Progenitor cell of endocrine pancreas (in vitro differentiated cells): ENCODE measurements around the gene ADAMTS17. TPM values are rescaled to one million over a fixed set of nuclear protein-coding genes. Genes with fewer than 3 reads are reported as not detected.

ENCODE experiments used
- DNase-seq: peaks from one replicate; pipeline ENCODE4 v3.0.0; 2021; ENCODE audit warnings: low spot score; ENCODE audit not compliant: unreplicated experiment
- H3K27ac Mint-ChIP-seq: 2 replicates; pipeline ENCODE4 v1.8.0; 2021; ENCODE audit warnings: mild to moderate bottlenecking, moderate library complexity, mixed read lengths
- H3K27me3 Mint-ChIP-seq: 2 replicates; pipeline ENCODE4 v1.8.0; 2021; ENCODE audit warnings: mixed read lengths
- H3K36me3 Mint-ChIP-seq: 2 replicates; pipeline ENCODE4 v1.8.0; 2022; ENCODE audit warnings: mixed read lengths; ENCODE audit not compliant: insufficient read depth
- H3K4me1 Mint-ChIP-seq: 2 replicates; pipeline ENCODE4 v1.8.0; 2021; ENCODE audit warnings: low read depth, mixed read lengths
- H3K4me3 Mint-ChIP-seq: 2 replicates; pipeline ENCODE4 v1.8.0; 2021; ENCODE audit warnings: low read depth, mild to moderate bottlenecking, moderate library complexity, mixed read lengths
- H3K9me3 Mint-ChIP-seq: 2 replicates; pipeline ENCODE4 v1.8.0; 2021; ENCODE audit warnings: low read depth, mixed read lengths
- total RNA-seq: library from RNA; stranded (reverse); gene quantifications from 2 replicates; pipeline ENCODE4 v1.2.1, GENCODE V29; 2021
- TF ChIP-seq, protein P1 (sequence below): fragments of 200-600 bp; sonication (generic); IDR thresholded peaks from one replicate; pipeline ENCODE4 v1.5.0; 2021; ENCODE audit warnings: antibody characterized with exemption, mild to moderate bottlenecking; ENCODE audit not compliant: unreplicated experiment

Gene ADAMTS17
- total RNA-seq, 1 donor from 2014 or later = 3.5 TPM

DNA sequence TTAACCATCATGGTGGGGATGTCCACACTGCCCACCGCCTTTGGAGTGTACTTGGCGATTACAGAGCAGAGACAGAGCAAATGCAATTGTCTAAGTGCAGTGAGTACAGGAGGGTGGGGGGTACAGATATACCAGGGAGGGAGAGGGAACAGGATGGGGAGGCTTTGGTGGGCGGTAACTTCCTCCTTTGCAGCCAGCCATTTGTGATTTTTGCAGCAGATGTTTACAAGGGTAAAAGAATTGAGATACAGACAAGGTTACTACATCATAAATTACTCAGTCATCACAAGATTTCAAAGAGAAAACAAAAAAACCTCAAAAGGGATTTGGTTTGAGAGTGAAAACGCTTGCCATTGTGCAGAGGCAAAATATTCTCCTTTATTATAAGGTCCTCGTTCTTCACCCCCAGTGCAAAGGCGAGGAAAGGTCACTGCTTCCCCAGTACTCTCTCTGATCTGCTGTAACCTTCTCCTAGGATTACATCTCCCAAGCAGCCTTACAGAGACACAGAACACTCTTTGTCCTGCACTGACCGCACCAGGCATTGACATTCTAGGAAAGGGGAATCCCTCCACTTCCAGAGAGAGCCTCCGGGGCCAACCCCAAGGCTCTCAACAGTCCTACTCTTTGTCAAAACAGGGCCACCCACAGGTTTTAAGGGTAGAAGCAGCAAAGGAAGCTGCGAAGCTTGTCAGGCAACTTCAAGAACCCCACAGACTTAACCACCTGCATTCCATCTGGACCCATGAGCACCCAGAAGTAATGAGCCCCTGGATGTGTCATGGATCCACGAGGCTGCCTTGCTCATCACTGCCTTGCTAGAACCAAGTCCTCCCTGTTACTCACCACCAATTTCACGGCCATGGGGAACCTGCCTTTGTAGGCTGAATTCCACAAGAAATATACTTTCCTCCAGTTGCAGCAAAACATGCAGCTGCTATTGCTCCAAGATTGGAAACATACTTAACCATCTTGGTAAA, 117.3 kb downstream of the ADAMTS17 start:
- no peaks in the 10 kb centered on the region for H3K27me3 Mint-ChIP-seq

DNA sequence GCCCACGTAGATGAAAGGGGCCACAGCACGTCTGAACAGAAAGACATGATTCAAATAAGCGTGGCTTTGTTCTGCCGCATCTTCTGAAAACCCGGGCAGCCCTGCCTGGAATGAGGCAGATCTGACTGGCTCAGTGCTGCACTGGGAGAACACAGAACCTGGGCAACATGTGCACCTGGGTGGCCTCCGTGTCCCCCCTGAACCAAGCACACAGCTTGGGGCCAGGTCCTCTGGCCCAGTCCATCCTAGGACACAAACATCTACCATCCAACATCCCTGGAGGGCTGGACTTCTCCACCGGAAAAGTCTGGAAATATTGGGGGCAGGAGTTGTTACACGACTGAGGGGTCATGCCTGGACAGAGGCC, 119.4 kb downstream of the ADAMTS17 start:
- H3K36me3 Mint-ChIP-seq = no peaks in the 10 kb centered on the region
- no peaks in the 10 kb centered on the region for H3K4me1 Mint-ChIP-seq
- H3K27ac Mint-ChIP-seq = no peak overlapping the region
- TF ChIP-seq, protein P1, sequence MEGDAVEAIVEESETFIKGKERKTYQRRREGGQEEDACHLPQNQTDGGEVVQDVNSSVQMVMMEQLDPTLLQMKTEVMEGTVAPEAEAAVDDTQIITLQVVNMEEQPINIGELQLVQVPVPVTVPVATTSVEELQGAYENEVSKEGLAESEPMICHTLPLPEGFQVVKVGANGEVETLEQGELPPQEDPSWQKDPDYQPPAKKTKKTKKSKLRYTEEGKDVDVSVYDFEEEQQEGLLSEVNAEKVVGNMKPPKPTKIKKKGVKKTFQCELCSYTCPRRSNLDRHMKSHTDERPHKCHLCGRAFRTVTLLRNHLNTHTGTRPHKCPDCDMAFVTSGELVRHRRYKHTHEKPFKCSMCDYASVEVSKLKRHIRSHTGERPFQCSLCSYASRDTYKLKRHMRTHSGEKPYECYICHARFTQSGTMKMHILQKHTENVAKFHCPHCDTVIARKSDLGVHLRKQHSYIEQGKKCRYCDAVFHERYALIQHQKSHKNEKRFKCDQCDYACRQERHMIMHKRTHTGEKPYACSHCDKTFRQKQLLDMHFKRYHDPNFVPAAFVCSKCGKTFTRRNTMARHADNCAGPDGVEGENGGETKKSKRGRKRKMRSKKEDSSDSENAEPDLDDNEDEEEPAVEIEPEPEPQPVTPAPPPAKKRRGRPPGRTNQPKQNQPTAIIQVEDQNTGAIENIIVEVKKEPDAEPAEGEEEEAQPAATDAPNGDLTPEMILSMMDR = no peak
- H3K27me3 Mint-ChIP-seq = no peaks in the 10 kb centered on the region
- no peak for DNase-seq
- H3K9me3 Mint-ChIP-seq = no peaks in the 10 kb centered on the region
- no peak overlapping the region for H3K4me3 Mint-ChIP-seq

More for the DNA sequence above, 117.3 kb downstream of the ADAMTS17 start:
- no peak for DNase-seq
- no peak overlapping the region for H3K27ac Mint-ChIP-seq
- H3K9me3 Mint-ChIP-seq = no peaks in the 10 kb centered on the region
- H3K4me1 Mint-ChIP-seq = no peaks in the 10 kb centered on the region
- no peak overlapping the region for H3K4me3 Mint-ChIP-seq
- no peaks in the 10 kb centered on the region for H3K36me3 Mint-ChIP-seq
- TF ChIP-seq, protein P1 = no peak

DNA sequence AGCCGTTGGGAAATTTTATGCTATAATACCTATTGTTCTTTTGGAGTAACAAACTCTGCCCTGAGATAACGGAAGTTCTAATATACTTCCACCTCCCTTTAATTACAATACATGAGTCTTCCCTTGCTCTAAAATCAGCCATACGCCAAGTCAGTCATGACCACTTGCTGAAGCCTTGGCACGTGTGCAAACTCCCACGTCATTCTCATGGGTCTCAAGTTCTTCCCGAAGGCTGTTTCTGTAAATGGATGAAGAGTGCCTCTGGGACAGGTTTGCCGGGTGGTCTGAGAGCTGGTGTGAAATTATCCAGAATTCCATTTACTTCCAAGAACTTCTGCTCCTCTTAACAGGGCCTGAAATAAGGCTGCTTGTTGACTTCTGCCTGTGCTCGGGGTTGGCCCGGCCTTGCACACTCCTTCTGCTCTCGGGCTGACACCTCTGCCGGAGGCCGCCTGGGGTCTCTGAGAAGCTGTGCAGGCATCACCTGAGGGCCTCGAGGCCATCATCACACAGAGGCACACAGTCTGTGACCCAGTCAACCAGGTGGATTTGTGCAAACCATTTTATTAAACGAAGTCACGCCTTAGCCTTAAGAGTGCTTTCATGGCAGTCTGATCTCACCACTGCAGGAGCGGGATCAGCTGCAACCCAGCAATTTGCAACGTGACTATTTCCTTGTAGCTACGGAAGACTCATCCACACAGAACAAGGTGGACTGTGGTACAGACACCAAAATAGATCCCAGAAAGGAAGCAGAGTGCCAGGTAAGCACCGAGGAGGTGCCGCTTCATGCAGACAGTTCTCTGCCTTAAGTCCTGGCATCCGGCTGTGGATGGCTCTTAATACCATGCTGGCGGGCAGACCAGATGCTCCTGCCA, 120.1 kb downstream of the ADAMTS17 start:
- H3K4me1 Mint-ChIP-seq = no peaks in the 10 kb centered on the region
- DNase-seq = no peak
- no peak overlapping the region for H3K27ac Mint-ChIP-seq
- TF ChIP-seq, protein P1 = no peak
- H3K36me3 Mint-ChIP-seq = no peaks in the 10 kb centered on the region
- no peak overlapping the region for H3K4me3 Mint-ChIP-seq
- H3K27me3 Mint-ChIP-seq = no peaks in the 10 kb centered on the region
- H3K9me3 Mint-ChIP-seq = no peaks in the 10 kb centered on the region

DNA sequence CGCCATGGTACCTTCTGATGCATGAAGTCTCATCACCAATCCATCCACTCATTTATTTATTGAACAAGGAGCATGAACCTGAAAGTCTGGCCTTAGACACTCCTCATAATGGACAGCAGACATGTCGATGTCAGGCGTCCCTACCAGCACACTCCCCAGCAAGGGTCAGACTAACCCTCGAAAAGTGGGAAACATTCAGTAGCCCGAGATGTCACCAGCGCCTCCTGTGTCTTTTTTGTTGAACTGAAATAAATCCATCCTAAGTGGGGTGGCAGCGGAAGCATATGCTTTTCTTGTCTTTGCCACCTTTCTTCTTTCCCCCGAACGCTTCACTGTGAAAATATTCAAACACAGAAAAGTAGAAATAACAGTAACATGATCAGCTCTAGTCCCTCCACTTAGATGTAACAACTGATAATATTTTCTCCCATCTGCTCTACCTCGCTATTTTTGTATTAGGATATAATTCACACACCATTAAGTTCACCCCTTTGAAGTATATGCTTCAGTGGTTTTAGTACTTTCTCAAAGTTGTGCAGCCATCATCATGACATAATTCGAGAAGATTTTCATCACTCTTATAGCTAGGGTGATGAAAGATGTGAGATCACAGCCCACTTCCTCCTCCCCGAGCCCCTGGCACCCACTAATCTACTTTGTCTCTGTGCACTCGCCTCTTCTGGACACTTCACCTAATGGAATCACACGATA, 121.6 kb downstream of the ADAMTS17 start:
- Mint-ChIP-seq H3K27ac (no peak overlapping the region), H3K4me1 (no peaks in the 10 kb centered on the region), H3K36me3 (no peaks in the 10 kb centered on the region), H3K9me3 (no peaks in the 10 kb centered on the region), H3K4me3 (no peak overlapping the region), H3K27me3 (no peaks in the 10 kb centered on the region)
- no peak for DNase-seq
- TF ChIP-seq, protein P1 = no peak

DNA sequence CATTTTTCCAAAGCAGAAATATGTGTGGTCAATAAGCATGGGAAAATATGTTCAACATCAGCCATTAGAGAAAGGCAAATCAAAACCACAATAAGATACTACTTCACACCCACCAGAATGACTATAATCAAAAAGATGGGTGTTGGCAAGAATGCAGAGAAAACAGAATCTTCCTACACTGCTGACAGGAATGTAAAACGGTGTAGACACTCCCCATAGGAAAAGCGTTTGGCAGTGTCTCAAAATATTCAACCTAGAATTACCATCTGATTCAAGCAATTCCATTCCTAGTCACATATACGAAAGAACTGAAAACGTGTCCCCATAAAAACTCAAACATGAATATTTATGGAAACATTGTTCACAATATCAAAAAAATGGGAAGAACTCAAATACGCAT, 123.3 kb downstream of the ADAMTS17 start:
- no peaks in the 10 kb centered on the region for H3K4me1 Mint-ChIP-seq
- no peak for DNase-seq
- TF ChIP-seq, protein P1 = no peak
- no peaks in the 10 kb centered on the region for H3K27me3 Mint-ChIP-seq
- H3K27ac Mint-ChIP-seq = no peak overlapping the region
- no peaks in the 10 kb centered on the region for H3K36me3 Mint-ChIP-seq
- H3K4me3 Mint-ChIP-seq = no peak overlapping the region
- no peaks in the 10 kb centered on the region for H3K9me3 Mint-ChIP-seq
